HG03354 (cell line): ENCODE data around the gene PDLIM4.

Experiments used
- ATAC-seq: cut with Tn5 transposase; IDR thresholded peaks from one replicate; pipeline ENCODE4 v1.9.1; 2021; ENCODE audit warnings: mild to moderate bottlenecking; ENCODE audit not compliant: unreplicated experiment, poor library complexity, severe bottlenecking

PDLIM4 gene

DNA sequence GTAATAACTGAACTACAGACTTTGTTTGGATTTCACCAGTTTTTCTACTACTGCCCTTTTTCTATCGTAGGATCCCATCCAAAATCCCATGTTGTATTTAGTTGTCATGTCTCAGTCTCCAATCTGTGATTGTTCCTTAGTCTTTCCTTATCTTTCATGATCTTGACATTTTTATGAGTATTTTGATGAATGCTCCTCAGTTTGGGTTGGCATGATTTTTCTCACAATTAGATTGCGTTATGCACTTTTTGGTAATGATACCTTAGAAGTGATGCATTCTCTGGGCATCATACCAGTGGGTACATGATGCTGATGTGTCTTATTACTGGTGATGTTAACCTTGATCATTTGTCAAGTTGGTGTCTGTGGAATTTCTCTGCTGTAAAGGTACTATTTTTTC lies 42.4 kb downstream of the PDLIM4 start:
- ATAC-seq: no peak

DNA sequence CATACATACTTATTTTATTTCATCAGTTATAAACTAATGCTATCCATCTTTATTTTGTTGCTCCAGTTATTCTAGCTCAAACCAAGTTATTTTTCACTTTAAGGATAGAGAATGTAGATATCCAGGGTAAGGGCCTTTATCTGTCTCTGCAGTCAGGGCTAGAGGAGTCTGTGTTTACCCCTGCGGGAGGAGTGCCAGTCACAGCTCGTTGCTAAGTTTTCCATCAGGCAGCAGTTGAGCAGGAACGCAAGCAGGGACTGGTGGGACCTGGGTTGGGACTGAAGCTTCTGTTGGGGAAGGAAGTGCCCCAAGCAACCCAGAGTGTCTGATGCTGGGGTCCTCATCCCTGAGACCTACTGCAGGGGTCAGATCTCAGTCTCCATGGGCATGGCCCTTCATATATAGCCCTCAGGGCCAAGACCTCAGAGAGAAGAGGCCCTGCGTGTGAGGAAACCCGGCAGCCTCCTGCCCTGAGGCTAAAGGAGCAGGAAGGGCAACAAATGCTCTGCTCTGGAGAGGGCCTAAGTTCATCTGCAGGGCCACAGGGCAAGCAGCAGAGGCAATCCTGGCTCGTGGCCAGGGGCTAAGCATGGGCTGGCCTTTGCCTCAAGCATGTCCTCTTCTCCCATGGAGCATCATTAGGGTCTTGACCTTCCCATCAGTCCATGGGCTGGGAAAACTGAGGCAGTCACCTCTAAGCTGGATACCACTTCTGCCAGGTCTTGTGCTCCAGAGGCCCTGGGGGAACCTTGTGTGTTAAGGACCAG lies 43.3 kb downstream of the PDLIM4 start:
- no peak for ATAC-seq

DNA sequence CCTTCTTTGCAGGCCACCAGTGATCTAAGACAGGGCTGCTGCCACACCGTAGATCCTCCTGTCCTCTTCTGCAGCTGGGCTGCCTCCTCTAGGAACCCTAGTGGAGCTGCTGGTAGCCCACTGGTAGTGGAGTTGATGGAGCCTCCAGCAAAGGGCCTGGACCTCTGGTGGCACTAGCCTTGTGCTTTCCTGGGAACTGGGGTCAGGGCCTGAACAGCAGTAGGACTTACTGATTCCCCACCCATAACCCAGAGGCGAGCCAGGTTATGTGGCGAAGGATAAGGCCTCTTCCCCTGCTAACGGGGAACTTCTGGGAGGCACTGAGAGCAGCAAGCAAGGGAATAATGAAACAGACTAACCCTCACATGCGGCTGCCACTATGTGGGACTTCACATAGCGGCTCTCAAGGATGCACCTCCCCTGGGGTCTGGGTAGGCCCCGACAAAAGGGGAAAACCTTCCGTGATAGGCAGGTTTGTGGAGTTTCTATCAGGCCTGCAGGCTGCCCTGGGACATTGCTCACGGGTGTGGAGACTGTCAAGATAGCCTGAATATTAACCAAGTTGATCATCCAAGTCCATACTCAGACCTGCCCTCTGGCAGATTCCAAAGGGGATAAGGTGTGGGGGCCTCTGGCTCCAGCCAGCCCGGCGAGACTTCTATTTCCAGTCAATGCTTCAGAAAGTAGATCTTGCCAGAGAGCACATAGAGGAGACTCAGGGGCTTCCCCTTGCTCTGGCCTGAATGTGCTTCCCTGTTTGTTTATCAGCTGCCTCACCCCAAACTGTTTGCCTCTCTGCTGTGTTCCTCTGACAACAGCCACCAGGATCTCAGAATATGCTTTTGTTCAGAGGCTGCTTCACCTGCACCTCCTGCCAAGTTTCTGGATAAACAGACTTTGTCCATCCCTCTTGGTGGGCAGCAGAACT lies 44.1 kb downstream of the PDLIM4 start:
- ATAC-seq: no peak

DNA sequence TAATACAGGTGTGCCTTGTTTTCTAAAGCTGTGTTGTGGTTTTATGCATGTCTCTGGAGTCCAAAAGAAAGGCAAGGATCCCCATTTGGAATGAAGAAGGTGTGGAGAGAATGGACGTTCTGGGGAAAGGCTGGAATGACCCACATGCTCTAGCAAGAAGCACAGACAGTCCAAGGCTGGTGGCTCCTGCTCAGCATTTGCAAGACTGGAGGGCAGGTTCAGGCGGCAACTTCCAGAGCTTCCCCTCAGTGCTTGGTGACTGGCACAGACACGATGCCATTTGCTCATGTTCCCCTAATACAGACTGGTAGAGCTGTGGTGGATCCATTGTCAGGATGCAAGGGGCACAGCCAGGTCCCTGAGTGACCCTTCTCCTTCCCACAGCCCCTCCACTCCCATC lies 44.9 kb downstream of the PDLIM4 start:
- ATAC-seq: no peak

DNA sequence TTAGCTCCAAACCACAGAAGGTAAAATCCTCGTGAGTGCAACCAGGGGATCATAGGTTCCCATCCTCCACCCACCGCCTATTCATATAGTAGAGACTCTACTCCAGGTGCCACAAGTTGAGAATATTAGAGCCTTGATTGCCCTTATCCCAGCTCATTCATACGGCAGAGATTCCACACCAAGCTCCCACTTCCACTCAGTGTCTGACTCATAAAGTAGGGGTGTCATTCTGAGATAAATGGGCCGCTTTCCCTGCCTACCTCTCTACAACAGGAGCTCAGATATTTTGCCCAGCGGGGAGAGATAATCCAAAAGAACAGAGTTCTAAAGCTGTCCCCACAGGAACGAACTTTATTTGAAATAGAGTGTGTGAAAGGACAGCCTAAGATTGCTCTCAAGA lies 46.1 kb downstream of the PDLIM4 start:
- no peak for ATAC-seq

DNA sequence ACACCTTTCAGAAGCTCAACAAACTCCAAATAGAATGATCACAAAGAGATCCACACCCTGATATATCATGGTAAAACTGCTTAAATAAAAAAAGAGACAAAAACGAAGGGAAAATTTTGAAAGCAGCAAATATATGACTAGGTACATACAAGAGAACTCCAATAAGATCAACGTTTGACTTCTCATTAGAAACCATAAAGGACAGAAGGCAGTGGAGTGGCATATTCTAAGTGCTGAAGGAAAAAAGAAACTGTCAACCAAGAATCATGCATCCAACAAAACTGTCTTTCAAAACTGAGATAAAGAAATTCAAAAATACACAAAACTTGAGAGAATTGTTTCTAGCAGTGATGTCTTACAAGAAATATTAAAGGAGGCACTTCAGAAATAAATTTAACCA lies 47.9 kb downstream of the PDLIM4 start:
- ATAC-seq: no peak

DNA sequence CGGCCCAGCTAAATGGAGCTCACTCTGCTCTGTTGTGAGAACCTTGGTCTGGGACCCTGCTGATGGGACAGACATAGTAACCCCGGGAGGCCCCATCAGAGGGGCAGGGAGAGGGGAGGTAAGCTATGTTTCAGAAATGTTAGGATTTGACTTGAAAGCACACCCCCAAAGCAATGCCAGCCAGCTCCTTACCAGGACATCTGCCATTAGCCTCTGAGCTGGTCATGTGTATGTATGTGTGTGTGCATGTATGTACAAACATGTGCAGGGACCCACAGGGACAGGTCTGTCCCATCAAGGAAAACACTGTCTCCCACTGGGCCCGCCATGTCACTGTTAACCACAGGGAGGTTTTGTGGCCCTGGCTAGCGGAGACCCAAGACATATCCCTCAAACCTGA lies 51.2 kb downstream of the PDLIM4 start:
- no peak for ATAC-seq

DNA sequence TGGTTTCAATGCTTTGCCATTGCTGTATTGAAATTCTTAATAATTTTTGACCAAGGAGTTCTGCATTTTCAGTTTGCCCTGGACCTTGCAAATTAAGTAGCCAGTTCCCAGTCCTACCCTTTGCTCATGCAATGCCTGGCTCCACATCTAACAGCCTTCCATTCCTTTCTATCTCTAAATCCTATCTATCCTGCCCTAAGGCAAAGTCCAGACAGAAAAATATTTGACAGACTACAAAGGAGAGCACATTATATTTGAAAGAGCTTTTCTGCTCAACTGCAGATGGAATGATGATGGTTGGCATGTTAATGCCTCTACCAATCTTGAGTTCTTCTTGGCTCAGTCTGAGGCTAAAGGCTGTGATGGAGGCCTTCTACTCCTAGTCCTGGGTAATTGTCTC lies 52.2 kb downstream of the PDLIM4 start:
- ATAC-seq: no peak

DNA sequence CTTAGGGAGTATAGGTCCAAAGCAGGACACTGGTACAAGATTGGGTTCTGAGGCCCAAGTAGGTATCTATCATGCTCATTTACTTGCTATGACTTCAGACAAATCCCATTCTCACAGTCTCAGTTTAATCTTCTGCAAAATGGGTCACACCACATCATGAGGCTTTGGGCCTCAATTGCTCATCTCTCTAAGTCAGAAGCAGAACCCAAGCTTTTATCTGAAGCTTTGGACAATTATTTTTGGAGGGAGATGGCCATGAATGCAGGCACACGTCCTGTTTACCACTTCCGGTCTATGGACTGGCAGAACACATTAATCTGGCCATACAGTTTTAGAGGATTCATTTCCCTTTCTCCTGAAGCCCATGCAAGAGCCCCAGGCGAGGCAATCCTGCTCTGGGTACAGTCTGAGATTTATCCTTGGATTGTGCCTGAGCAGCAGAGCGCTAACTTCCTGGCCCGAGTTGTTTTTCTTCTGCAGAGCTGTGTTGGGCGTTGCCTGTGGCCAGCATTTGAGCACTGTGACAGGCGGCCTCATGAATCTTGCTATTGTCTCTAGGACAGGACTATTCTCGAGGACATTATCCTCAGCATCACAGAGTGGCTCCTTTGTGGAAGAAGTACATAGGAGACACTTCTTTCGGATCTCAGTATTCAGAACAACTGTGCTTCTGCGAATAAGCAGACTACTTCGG lies 52.8 kb downstream of the PDLIM4 start:
- no peak for ATAC-seq

DNA sequence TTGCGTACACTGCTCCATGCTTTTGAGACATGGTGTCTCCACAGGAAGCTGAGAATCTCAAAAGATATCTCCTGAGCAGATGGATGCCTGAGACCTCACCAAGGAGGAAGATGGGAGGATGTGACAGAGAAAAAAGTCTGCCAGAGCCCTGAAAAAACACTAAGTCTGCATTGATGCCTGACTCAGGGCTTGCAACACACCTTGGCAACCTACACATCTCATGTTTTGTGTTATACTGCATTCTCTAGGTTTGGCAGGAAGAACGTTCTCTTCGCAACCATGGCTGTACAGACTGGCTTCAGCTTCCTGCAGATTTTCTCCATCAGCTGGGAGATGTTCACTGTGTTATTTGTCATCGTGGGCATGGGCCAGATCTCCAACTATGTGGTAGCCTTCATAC lies 55.9 kb downstream of the PDLIM4 start:
- no peak for ATAC-seq

DNA sequence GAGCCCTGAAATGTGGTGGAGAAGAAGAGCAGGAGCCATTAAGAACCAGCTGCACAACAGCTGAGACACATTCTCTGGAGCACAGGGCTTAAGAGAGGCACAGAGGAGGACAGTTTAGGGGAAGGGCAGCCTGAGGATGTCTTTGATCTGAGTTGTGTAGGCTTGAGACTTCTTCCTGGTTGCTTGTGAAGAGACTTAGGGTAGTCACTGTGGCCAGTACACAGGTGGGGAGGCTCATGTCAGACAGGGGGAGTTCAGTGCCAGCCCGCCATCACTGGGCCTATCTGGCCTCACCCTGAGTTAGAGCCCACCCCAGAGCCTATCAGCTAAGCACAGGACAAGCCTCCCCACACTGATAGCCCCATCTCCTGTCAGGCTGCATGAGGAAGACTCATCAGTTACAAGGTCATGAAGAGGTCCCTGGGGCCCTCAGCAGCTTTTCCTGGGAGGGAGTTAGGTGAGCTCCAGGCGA lies 56.5 kb downstream of the PDLIM4 start:
- ATAC-seq: no peak

DNA sequence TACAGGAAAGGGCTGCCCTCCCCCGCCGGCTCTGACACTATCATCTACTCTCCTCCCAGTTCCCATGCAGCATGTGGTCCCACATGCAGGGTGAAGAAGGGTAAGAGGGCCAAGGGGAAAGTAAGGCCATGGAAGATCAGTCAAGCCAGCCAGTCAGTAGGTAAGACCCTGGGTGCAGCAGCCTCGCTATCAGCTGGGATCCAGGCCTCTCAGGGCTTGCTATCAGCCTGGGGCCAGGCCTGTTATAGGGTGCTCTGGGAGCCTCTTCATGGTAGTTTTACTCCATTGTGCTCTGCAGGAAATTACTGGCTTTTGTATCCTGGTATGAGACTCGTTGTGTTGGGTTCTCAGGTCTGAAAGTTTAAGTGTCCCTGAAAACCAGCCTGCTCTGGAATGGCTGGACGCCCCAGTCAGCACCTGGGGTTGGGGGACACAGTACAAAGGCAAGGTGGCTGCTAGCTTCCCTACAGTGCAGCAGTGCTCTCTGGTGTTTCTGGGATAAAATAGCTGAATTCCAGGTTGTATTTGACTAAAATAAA lies 58.1 kb downstream of the PDLIM4 start:
- ATAC-seq: no peak

DNA sequence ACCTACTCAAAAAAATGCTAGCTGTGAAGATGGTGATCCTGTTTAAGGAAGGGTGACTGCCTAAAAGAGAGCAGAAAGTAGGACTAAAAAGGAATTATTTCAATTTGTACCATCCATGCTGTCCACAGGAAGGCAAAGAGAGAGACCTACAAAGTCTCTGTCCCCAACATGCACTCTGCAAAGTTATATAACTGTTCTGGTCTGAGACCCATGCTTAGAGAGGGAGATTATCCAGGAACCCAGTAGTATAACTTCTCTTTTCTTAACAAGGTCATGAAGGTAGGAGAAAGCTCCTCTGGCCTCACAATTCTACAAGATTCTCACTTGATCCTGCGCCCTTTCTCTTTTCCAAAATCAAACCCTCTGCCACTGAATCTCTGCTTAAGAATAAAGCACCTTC lies 62.5 kb downstream of the PDLIM4 start:
- ATAC-seq: no peak

DNA sequence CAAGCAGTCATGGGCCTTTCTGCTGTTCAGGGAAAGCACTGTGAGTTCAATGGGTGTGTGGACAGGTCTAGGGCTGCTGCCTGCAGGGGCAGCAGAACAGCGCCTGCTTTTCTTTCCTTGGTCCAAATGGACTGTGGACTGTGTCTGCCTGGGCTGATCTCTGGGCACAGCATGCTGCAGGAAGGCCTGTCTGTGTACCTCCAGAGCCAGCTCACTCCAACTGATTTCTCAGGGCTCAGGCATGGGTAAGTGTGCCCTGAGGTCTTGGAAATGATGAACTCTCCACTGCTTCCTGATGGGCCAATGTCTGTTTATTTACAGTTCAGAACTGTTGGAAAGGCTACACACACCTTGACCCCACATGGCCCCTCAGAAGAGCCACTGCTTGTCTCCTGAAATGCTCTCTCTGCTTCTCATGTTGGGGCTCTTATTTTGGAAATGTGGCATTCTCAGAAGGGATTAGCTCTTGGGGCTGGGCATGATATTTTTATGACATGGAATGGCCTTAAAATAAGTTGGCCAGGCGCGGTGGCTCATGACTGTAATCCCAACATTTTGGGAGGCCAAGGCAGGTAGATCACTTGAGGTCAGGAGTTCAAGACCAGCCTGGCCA lies 63.7 kb downstream of the PDLIM4 start:
- ATAC-seq: no peak

DNA sequence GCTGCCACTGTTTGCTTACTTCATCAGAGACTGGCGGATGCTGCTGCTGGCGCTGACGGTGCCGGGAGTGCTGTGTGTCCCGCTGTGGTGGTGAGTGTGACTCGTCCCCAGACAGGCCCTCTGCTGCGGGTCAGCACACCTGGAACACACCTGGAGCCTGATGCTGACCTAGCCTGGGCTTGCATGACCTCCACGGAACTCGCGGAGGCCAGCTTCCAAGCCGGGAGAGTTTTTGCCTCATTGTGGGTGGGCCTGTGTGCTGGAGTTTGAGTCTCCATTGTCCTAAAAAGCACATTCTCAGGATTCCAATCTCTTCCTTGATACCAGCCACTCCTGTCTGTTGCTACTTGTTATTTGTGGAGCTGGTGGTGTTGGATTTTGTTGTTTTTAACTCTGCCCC lies 64.8 kb downstream of the PDLIM4 start:
- ATAC-seq: no peak
